ENCODE measurements around the gene SLBP.

Gene SLBP

DNA sequence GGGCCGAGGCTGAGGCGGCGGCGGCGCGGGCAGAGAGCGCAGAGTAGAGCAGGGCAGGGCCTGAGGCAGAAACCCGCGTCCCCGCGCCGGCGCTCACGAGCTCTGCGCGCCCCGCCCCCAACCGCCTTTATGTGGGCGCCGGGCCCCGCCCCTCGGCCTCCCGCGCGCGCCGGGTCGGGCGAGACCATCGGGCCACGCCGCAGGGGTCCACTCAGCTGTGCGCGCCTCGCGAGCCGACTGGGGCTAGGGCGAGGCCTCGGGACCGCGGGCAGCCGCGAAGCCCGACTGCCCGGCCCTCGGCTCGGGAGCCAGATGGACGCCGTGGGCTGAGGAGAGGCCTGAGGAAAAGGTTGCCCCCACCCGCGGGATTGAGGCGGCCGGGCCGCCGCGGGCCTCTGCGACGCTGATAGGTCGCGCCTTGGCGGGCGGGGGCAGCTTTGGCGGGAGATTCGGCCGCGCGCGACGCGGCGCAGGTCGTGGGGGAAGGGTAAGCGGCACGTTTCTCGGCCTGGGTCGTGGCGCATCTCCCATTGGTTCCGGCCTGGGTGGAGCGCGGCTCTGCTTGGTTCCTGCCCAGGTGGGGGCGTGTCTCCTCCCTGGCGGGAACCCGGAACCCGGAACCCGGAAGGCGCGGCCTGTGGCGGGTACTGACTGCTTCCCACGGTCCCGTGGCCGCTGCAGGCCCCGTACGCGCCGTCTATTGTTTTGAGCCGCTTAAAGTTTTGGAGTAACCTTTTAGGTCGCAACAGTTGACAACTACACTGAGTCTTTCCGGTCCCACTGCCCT, at the start of gene SLBP:
Gene SLBP, minus strand, starts transcription at position 104 of the 787 bp plus-strand sequence. CDS start 131 bp downstream, outside the sequence.
- peak; percentile 97 to 98 for DNase-seq (ENCODE audit: low read depth in 1 of 2, low spot score in 1 of 2)

DNA sequence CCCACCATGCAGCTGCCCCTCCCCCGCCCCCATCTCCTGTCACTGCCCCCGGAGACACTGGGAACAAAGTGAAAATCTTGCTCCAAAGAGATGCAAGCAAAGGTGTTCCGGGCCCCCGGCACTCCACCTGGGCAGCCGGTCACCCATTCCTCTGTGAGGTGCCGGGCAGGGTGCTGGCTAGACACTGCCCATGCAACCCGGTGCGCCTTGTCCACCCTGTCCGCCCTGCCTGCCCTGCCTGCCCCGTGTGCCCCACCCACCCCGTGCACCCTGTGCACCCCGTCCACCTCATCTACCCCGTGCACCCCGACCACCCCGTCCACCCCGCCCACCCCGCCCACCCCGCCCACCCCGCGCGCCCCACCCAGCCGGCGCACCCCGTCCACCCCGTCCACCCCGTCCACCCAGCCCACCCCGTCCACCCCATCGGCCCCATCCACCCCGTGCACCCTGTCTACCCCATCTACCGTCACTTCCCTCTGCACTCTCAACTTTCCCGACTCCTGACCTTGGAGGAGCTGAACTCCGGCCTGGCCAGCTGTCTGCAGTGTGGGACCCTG, 49.1 kb upstream of the SLBP start:
- no peak for DNase-seq (ENCODE audit: low read depth in 1 of 2, low spot score in 1 of 2)

DNA sequence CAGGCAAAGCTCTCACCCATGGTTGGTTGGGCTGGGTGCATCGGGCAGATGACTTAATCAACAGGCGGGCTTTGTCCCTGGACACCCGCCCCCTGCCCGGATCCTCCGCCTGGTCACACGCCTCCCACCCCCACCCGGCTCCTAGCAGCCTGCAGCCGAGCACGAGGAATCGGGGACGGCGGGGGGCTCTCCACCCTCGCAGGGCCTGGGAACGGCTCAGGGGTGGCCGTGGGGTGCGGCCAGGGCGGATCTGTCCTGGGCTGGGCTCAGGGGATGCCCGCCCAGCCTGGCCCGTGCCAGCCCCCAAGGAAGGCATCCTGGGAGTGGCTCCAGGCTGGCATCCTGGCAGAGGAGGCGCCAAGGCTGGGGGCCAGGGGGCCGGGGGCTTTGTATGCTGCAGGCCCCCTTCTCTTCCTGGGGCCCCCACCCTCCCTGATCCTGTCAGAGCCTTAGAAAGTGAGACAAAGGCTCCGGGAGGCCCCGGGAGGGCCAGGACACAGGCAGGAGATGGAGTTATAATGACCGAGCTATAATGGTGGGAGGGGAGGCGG, 48.5 kb upstream of the SLBP start:
- DNase-seq (ENCODE audit: low read depth in 1 of 2, low spot score in 1 of 2) = no peak

DNA sequence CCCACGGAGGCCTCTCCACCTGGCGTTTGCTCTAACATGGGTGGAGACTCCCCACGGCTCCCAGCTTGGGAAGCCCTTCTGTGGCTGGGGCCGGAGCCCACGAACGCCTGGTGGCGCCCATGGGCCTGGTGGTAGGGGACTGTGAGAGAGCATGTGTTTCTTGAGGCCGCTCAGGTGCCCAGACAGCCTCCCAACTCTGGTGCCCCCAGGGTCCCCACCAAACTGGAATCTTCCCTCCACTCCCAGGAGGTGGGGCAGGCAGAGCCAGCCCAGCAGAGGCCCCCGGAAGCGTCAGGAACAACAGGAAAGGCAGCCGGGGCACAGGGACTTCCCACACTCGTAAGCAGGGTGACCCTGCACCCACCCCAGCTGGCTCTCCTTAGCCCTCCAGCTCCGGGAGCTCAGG, 47.7 kb upstream of the SLBP start:
- no peak for DNase-seq (ENCODE audit: low read depth in 1 of 2, low spot score in 1 of 2)

DNA sequence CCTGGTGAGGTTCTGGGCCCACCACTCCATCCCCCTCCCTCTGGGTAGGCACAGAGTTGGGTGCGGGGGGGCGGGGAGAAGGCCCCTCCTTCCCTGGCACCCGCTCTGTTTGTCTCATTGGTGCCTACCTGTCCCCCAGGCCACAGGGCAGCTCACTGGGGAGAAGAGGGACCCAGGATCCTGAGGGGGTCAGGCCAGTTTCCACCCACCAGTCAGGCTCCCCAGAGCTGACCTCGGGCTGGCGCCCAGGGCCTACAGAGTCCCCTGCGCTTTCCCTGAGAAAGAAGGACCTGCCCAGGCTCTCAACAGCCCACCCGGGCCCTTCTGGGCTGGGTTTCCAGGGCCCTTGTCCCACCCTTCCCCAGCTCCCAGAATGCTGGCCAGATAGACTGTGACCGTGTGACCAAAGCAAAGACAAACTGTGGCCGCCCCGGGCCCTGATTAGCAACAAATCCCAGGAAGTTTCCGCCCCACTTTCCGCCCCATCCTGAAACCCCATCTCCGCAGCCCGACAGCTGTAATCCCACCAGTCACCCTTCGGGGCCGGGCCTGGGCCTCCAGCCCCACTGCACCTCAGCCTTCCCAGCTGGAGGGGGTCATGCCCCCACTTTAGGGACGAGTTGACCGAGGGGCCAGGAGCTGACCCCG, 47.2 kb upstream of the SLBP start:
- DNase-seq (ENCODE audit: low read depth in 1 of 2, low spot score in 1 of 2) = no peak

DNA sequence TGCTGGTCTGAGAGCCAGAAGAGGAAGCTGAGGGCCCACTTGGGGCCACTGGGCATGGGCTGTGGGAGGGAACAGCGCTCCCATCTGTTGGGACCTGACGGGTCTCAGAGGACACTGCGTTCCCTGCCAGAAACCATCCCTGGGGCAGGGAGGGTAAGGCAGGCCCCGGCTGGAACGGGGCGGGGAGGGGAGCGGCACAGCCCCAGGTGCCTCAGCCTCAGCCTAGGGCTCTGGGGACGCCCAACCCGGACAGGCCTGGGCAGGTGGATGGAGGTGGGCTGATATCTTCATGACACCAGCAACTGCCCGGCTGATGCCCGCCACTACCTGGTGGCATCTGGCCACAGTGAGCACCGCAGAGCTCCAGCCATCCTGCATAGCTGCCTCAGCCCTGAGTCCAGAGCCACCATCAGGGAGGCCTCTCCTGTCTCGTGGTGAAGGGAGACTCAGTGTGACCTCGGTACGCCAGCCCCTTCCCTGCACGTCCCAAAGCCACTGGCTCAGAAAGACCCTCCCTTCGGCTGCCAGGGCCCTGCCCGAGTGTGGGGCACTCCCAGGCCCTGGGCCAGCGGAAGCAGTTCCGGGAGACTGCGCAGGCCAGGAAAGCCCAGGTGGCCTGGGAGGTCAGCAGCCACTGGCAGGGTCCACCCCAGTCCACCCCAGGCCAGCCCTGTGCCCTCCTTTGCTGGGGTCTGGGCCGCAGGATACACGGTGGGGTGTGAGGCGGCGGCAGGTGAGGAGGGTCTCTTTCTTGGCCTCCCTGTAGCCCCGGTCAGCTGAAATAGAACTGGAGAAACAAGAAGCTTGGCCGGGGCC, 46.4 kb upstream of the SLBP start:
- DNase-seq (ENCODE audit: low read depth in 1 of 2, low spot score in 1 of 2) = no peak

DNA sequence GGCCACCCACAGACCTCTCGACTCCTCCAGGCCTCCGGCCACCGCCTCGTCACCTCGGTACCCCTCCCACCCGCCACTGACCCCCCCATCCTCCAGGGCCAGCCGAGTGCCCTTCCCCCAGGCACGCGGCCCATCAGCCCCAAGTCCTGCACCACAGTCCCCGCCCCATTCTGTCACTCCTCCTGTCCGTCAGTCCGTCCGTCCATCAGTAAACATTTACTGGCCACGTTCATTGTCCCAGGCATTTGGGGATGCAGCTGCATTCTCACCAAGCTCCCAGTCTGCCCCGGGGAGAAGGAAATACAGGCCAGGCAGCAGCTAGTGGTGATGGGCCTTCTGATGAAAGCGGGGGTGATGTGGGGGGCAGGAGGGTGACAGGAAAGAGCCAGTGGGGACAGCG, 45.7 kb upstream of the SLBP start:
- DNase-seq (ENCODE audit: low read depth in 1 of 2, low spot score in 1 of 2) = no peak

DNA sequence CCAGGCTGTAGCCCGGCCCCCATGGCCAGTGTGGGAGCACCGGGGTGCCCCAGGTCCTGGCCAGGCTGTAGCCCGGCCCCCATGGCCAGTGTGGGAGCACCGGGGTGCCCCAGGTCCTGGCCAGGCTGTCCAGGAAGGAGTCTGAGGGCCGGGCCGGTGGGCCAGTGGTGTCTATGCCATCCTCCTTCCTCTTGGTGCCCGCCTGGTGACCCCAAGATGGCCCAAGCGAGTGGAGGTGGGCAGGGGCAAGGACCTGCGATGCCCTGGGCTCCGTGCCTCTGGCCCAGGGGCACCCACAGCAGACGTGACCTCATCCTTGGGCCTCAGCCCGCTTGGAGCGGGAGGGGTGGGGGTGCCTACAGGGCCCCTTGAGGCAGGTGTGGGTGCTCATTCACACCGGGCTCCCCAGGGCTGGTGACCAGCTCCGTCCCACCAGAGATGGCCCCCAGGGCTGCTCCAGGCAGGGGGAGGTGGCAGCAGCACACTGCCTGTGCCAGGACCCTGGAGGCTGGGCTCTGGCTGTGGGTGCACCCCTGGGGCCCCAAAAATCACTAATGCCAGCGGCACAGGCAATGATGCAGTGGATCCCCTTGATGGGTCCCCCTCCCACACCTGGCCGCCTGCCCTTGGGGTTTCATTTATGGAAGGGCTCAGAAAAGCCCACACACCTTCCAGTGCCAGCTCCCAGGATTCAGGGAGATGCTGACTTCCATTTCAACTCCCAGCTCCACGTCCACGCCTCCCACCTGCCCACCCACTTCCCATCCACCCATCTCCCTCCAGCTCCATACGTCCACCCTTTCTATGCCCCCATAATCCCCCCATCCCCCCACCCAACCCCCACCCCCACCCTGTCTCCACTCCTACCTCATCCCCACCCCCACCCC, 45.0 kb upstream of the SLBP start:
- DNase-seq (ENCODE audit: low read depth in 1 of 2, low spot score in 1 of 2) = no peak

DNA sequence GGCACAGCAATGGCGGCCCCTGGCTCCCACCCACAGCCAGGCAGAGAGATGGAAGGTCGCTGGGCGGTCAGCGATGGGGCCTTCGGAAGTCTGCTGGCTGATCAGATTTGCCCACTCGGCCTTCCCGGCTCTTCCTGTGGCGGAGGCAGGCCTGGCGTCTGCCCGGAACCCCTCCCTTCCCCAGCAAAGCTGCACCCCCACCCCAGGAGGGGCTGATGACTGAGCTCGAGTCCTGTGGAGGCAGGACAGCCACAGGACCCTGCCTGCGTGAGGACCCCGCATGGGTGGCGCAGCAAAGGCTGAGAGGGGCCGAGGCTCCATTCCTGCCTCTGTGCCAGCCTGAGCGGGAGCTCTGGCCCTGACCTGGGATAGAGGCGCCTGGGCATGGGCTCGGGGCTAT, 44.0 kb upstream of the SLBP start:
- DNase-seq (ENCODE audit: low read depth in 1 of 2, low spot score in 1 of 2) = no peak

DNA sequence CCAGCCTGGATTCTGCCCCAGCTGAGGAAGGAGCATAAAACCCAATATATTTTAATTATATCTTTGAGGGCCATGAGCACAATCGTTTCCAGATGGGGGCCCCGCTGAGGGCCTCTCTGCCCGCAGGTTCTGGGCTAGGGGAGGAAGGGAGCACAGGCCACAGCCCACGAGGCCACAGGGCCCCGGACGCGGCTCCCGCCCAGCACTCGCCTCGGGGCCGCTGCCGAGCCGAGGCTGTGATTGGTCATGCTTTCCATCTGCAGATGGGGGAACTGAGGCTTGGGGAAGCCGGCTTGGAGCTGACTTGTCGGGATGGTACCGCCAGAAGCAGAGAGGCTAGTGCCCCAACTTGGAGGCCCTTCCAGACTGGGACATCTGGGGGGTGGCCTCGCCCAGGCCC, 43.2 kb upstream of the SLBP start:
- no peak for DNase-seq (ENCODE audit: low read depth in 1 of 2, low spot score in 1 of 2)

DNA sequence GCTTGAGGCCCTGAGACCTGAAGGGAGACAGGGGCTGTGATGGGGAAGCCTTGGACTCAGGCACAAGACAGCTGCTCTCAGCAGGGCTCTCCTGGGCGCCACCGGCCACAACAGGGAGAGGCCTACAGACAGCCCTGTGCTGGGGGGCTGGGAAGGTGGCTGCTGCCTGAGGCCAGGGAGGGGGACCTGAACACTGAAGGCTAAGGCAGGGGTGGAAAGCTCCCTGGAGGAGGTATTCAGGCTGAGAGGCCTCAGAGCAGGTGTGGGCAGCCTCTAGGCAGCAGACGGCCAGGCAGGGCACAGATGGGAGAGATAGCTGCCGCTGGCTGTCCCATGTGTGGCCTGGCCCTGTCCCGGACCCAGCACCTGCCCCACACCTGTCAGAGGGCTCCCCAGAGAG, 42.2 kb upstream of the SLBP start:
- no peak for DNase-seq (ENCODE audit: low read depth in 1 of 2, low spot score in 1 of 2)

DNA sequence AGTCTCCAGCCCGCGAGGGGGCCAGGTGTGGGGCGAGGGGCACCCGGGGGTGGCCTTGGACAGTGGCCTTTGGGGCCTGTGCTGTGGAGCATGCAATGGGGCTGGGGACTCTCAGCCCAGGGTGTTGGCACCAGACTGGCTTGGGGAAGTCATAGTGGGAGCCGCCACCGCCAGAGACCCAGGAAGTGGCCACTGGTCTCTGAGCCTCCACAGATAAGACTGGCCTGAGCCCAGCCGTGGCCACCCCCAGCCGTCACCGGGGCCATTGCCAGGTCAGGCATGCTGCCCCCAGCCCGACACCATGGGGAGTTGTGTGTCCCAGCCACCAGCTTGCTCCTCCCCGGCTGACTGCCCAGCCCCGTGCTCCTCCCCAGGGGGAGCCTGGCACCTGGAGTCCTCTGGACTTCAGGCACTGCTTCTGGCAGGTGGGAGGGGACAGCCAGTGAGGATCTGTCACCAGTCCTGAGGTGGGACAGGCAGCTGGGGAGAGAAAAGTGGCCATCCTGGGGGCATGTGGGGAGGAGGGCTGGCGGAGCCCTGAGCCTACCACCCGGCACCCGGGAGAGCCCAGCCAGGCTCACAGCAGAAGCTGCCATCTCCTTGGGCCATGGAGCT, 41.7 kb upstream of the SLBP start:
- DNase-seq (ENCODE audit: low read depth in 1 of 2, low spot score in 1 of 2) = no peak

DNA sequence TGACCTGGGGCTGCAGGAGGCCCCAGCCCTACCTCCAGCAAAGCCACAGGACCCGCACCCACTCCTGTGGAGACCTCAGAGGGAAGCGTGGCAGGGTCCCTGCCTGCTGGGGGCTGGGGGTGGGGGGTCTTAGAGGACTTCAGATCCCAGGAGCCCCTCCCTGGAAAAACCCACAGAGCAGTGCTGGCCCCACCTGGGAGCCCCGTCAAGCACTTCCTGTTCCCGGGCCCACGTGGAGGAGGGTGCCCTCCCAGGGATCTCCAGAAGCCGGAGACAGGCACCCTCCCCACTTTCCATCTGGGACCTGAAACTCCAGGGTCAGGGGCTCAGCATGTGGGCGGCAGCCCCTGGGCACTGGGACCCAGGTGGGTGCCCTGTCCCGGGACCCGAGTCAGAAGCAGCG, 41.2 kb upstream of the SLBP start:
- DNase-seq (ENCODE audit: low read depth in 1 of 2, low spot score in 1 of 2) = no peak

DNA sequence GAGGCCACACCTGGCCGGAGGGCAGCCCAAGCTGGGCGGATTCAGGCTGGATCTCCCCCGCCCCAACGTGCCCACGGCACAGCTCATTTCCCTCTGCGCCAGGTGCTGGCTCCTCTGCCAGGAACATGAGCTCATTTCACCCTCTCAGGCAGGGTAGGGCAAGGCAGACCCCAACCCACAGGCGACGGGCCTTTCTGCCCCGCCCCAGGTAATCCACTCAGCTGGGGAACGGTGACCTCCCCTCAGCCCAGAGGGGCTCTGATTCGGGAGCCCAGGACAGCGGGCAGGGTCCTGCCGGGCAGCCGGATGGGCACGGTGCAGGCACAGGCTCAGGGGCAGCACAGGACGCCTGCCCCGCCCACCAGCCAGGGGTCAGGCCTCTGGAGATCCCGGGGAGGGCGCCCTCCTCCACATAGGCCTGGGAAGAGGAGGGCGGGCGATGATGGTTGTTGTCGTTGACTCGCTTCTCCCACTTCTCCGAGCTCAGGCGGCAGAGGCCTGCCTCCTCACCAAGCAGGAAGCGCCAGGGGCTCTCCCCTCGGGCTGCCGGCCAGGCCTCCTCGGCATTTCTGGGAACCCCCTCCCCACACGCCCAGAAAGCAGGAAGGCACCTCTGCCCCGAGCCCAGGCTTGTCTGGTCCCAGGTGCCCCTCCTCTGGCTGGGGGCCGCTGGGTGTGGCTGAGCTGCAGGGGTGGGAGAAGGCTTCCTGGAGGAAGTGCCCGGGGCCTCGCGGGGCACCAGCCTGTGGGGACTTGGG, 40.3 kb upstream of the SLBP start:
- no peak for DNase-seq (ENCODE audit: low read depth in 1 of 2, low spot score in 1 of 2)

DNA sequence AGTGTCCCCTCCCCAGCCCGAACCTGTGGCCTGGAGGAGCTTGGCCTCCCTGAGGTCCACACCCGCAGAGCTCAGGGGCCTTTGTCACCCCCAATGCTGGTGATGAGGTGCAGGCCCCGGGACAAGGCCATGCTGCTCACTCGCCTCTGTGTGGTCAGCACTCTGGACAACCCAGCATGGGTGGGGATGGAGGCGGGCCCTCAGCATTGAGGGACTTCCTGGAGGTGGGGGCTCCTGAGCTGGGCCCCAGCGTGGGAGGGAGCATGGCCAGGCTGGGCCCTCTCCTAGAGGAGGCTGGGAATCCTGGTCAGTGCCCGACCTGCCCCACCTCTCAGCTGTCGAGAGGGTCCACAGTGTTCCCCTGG, 39.8 kb upstream of the SLBP start:
- no peak for DNase-seq (ENCODE audit: low read depth in 1 of 2, low spot score in 1 of 2)

DNA sequence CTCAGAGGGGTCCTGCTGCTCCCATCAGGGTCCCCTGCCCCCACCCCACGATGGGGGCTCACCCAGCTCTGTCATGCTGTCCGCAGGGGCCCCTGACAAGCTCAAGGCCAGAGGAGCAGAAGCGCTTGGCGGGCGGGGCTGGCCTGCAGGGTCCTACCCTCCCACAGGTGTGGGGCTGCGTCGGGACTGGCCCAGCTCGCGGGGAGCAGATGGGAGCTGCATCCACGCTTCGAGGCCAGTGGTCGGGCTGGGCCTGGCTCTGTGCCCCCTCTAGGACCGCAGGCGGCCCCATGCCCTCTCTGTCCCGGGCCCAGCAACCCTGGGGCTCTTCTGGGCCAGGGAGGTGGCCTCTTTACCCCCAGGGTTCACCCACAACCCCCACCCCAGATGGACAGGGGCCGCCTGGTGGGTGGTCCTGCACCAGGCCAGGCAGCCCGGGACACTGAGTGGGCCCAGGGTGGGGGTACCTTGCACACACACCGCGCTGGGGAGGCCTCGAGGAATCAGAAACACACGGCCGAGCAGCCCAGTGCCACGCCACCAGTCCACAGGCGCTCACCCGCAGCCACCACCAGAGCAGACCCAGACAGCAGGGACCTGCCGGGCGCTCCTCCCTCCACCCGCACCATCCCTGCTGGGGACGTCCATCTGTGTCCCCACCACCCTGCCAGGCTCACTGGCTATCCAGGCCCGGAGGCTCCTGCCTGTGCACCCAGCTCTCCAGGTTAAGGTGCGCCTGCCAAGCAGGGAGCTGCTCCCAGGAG, 39.2 kb upstream of the SLBP start:
- DNase-seq (ENCODE audit: low read depth in 1 of 2, low spot score in 1 of 2) = no peak

DNA sequence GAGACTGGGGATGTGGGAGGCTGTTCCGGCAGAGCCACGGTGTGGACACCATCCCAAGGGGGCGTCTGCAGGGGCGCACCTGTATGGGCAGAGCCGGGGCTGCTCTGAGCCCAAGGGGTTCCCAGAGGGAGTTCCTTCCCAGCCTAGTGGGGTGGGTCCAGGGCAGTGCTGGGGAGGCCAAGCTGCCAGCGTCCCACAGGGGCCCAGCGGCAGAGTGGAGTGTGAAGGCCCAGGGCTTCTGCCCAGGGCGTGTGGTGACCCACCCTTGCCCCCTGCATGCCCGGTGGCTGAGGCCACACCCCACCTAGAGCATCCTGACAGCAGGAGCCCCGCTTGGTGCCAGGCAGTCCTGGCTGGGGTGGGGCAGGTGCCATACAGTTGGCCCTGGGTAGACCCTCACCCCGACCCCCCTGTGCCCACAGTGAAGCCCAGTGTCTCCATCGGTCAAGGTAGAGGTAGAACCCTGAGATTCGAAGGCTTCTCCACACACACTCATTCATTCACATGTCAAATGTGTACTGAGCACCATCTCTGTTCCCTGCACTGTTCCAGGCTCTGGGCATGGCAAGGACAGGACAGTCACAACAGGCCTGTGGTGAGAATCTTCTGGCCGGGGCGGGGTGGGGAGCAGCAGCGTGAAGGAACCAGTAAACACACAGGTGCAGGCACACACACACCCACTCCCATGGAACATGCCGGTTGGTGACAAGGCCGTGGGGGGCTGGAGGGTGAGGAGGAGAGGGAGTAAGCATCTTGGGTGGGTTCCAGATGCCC, 38.4 kb upstream of the SLBP start:
- no peak for DNase-seq (ENCODE audit: low read depth in 1 of 2, low spot score in 1 of 2)

DNA sequence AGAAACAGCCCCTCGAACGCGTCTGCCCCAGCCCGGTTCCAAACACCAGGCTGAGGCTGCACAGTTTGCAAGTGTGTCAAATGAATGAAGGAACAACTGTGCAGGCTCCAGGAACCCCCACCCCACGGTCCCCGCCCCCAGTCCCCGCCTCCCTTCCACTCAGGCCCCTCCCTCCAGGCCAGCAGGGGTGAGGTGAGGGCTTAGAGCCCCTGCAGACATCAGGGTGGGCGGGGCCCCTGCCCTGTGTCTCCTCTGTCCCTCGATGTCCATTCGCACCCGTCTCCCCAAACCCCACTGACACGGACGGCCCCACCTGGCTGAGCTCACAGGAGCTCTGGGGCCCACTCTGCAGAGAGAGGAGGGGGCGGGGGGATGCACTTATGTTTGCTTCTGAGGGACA, 37.7 kb upstream of the SLBP start:
- DNase-seq (ENCODE audit: low read depth in 1 of 2, low spot score in 1 of 2) = no peak
